Sigmoid colon (tissue), 4 donors: ENCODE measurements around the gene CREBZF.

Source experiments
- CTCF ChIP-seq, 4 experiments: fragments of 450-650 bp in 3 of 4; fragments of 200-600 bp in 1 of 4; IDR thresholded peaks; one replicate each; pipeline ENCODE4 v1.5.1; 2016 to 2019; ENCODE audit warnings: antibody characterized with exemption in 4 of 4, mild to moderate bottlenecking in 3 of 4, moderate library complexity in 2 of 4
- POLR2AphosphoS5 ChIP-seq, 4 donors: sonication (generic); formaldehyde crosslinking; IDR thresholded peaks; one replicate each; pipeline ENCODE4 v1.6.1; 2017; ENCODE audit warnings: antibody characterized with exemption in 4 of 4

- TF ChIP-seq CTCF (IDR thresholded peaks at IDR 0.05) (no peak), POLR2AphosphoS5 (IDR thresholded peaks at IDR 0.05) (peak in 2 of 4 donors; percentile 39)
Observed at GRCh38 chr11:85682330-85683305, 17.7 kb upstream of the CREBZF start.
